OCI-M2 (cell line): ENCODE data around the gene CTXN1.
"Not testable (repeated sequence)": the region's sequence is repeated elsewhere in the genome, so short reads cannot be mapped to it uniquely, and the experiment has no call there.

Experiments
- DNase-seq: peaks from one replicate; lab custom pipeline; 2025; ENCODE audit not compliant: unreplicated experiment; lab: John Stamatoyannopoulos, UW

CTXN1 gene

GRCh38 chr19:7926021-7926726, at the start of gene CTXN1:
Gene CTXN1, minus strand, starts transcription at chr19:7926135. Its CDS starts 597 bp downstream, at chr19:7925538.
- DNase-seq, result no peak

GRCh38 chr19:7975037-7975436, 49.1 kb upstream of the CTXN1 start:
- no peak for DNase-seq

- DNase-seq, result no peak
Measured at GRCh38 chr19:7973883-7974282, 47.9 kb upstream of the CTXN1 start.

GRCh38 chr19:7971553-7972520, 45.9 kb upstream of the CTXN1 start:
- no peak for DNase-seq

- no peak for DNase-seq
Measured at GRCh38 chr19:7970716-7971448, 44.9 kb upstream of the CTXN1 start.

- DNase-seq, result no peak
Measured at GRCh38 chr19:7969555-7969939, 43.6 kb upstream of the CTXN1 start.

GRCh38 chr19:7968796-7969554, 43.0 kb upstream of the CTXN1 start:
- DNase-seq, result no peak

- no peak for DNase-seq
Measured at GRCh38 chr19:7968008-7968795, 42.3 kb upstream of the CTXN1 start.

- DNase-seq, result no peak
Measured at GRCh38 chr19:7965921-7966665, 40.2 kb upstream of the CTXN1 start.

- no peak for DNase-seq
Measured at GRCh38 chr19:7965259-7965841, 39.4 kb upstream of the CTXN1 start.

GRCh38 chr19:7963566-7963965, 37.6 kb upstream of the CTXN1 start:
- no peak for DNase-seq

GRCh38 chr19:7962644-7963268, 36.8 kb upstream of the CTXN1 start:
- no peak for DNase-seq

- DNase-seq, result no peak
Measured at GRCh38 chr19:7961920-7962626, 36.1 kb upstream of the CTXN1 start.

GRCh38 chr19:7961082-7961481, 35.1 kb upstream of the CTXN1 start:
- not testable (repeated sequence) for DNase-seq

- no peak for DNase-seq
Measured at GRCh38 chr19:7959211-7959610, 33.3 kb upstream of the CTXN1 start.

- no peak for DNase-seq
Measured at GRCh38 chr19:7955696-7956095, 29.8 kb upstream of the CTXN1 start.

- DNase-seq, result no peak
Measured at GRCh38 chr19:7953576-7953975, 27.6 kb upstream of the CTXN1 start.

GRCh38 chr19:7953060-7953459, 27.1 kb upstream of the CTXN1 start:
- no peak for DNase-seq
